HG03066 (cell line): ENCODE measurements around the gene NEB.
"Not testable (repeated sequence)": the region's sequence is repeated elsewhere in the genome, so short reads cannot be mapped to it uniquely, and the experiment has no call there.

Source experiments
- ATAC-seq: cut with Tn5 transposase; IDR thresholded peaks from one replicate; pipeline ENCODE4 v1.9.1; 2021; ENCODE audit warnings: low read depth; ENCODE audit not compliant: unreplicated experiment

Gene NEB

GRCh38 chr2:151620761-151621160 is 113.5 kb downstream of the NEB start:
- no peak for ATAC-seq

GRCh38 chr2:151619337-151619989 is 114.8 kb downstream of the NEB start:
- no peak for ATAC-seq

GRCh38 chr2:151616760-151617339 is 117.4 kb downstream of the NEB start:
- ATAC-seq: no peak

- no peak for ATAC-seq
These were observed 119.5 kb downstream of the NEB start for GRCh38 chr2:151614606-151615306.

- no peak for ATAC-seq
These were observed 120.1 kb downstream of the NEB start for GRCh38 chr2:151614159-151614558.

DNA sequence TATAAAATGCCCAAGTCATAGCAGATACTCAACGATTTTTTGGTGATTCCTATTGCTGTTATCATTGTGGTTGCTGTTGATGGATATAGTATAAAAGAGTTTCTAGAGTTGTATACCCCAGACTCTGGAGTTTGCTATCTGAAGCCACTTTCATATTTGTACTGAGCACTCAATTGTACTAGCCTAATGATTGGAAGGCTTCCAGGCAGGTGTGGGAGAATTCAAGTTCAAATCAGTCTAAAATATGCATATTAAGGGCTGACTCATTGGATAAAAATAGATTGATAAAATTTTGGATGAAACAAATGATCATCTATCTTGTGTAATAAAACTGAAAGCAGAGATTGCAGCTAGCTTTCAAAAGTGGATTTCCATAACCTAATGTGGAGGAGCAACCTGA is 122.9 kb downstream of the NEB start:
- no peak for ATAC-seq

DNA sequence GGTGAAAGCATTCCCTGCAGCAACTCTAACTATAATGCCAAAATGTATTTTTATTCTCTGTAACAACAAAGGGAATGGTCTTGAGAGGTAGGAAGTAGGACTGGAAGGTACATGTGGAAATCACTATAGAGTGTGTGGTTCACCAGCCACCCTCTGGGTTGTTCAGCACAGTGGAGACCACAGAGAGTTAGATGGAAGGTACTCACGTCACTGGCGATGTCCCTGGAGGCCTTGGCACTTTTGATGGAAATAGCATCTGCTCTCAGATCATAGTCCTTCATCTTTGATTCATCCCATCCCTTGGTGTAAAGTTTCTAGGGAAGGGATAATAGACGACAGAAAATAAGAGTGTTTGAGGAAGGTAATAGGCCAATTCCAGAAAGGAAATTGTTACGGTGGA is 124.0 kb downstream of the NEB start:
- no peak for ATAC-seq

DNA sequence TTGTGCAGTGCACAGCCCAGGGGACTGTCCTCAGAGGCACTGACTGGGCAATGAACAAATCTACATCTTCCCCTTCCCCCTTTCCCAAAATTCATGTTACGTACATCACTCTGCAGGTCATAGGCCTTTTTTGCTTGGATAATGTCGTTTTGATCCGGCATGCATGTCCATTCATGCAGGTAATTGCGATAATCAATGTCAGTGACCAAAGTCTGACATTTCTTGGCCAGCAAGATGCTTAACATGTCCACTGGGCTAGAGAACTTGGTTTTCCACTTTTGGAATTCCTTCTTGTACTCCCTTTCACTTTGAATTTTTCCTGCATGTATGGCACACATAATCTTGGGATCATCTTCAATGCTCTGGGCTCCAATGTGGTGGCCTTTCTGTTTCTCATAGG is 124.6 kb downstream of the NEB start:
- no peak for ATAC-seq

- ATAC-seq: not testable (repeated sequence)
These were observed 126.5 kb downstream of the NEB start for GRCh38 chr2:151607459-151608424.

DNA sequence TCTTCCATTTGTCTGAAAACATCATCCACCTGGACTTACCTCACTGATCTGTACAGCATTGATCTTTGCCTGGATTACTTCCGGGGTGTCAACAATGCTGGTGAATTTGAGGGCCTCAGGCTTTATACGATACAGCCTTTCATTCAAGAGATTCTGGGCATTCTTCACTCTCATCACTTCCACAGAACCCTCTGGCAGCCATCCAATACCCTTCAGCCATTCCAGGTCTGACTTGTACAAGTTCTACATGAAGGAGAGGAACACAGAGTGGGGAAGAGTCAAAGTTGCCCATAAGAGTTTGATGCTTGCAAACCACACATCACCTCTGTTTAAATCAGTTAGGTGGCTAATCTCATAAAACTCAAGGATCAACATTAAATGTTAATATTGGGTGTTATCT is 130.7 kb downstream of the NEB start:
- not testable (repeated sequence) for ATAC-seq

GRCh38 chr2:151602402-151602801 is 131.9 kb downstream of the NEB start:
- ATAC-seq: not testable (repeated sequence)

DNA sequence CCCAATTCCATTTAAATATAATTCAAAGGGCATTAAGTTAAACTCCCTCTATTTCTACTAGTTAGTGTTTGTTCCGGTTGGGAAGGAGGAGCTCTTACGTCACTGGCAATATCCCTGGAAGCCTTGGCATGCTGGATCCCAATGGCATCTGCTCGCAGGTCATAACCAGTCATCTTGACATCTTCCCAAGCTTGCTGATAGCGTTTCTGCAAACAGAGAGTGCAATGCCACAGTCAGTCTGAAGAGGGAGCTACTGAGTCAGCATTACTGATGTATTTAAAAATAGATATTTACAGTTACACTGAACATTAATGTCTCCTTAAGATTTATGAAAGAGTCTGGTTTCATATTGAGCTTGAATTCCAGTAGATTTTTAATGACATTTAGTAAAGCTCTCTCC is 132.5 kb downstream of the NEB start:
- not testable (repeated sequence) for ATAC-seq

GRCh38 chr2:151596903-151597608 is 137.2 kb downstream of the NEB start:
- not testable (repeated sequence) for ATAC-seq

DNA sequence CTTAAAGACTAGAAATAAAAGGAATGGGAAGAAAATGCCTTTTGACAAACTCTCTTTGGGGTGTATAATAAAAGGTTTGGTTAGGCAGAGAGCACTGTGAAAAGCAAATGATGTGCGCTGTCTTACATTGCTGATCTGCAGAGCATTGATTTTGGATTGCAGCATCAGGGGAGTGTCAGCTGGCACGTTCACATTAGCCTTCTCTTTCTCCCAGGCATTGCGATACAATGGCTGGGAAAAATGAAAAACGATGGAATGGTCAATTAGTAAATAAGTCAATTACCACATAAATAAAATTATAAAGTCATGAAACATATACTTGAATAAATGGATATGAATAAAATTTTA is 142.4 kb downstream of the NEB start:
- not testable (repeated sequence) for ATAC-seq

DNA sequence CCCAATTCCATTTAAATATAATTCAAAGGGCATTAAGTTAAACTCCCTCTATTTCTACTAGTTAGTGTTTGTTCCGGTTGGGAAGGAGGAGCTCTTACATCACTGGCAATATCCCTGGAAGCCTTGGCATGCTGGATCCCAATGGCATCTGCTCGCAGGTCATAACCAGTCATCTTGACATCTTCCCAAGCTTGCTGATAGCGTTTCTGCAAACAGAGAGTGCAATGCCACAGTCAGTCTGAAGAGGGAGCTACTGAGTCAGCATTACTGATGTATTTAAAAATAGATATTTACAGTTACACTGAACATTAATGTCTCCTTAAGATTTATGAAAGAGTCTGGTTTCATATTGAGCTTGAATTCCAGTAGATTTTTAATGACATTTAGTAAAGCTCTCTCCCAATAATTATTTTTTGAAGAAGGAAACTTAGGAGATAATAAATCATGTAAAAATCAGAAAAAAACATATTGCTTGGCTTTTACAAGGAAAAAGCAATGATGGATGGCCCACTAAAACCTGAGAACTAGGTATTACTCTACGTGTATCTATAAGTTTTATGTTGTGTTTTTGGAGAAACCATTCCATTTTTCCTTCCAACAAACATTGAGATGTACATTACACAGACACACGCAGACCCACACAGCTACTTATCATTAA is 142.9 kb downstream of the NEB start:
- ATAC-seq: peak; percentile 48

GRCh38 chr2:151581300-151581699 is 153.0 kb downstream of the NEB start:
- ATAC-seq: not testable (repeated sequence)

DNA sequence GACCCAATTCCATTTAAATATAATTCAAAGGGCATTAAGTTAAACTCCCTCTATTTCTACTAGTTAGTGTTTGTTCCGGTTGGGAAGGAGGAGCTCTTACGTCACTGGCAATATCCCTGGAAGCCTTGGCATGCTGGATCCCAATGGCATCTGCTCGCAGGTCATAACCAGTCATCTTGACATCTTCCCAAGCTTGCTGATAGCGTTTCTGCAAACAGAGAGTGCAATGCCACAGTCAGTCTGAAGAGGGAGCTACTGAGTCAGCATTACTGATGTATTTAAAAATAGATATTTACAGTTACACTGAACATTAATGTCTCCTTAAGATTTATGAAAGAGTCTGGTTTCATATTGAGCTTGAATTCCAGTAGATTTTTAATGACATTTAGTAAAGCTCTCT is 153.6 kb downstream of the NEB start:
- ATAC-seq: not testable (repeated sequence)

DNA sequence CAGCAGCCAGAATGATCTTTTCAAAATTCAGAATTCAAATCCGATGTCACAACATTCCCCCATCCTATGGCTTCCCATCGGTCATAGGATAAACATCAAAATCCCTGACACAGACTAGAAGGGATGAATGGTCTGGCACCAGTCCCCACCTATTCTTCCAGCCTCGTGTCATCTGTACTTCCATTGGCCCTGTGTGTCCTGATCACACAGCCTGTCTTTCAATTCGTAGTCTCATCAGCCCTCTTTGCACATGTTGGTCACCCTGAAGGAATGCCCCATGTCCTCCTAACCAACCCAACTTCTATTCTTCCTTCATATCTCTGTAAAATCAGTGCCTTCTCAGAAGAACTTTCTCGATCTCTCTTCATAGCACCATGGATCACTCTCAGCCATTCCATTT is 157.2 kb downstream of the NEB start:
- no peak for ATAC-seq

GRCh38 chr2:151576080-151576479 is 158.2 kb downstream of the NEB start:
- ATAC-seq: no peak

GRCh38 chr2:151575338-151575737 is 158.9 kb downstream of the NEB start:
- ATAC-seq: no peak
